HepG2 (cell line): ENCODE measurements around the gene HLF. TPM values are rescaled to one million over a fixed set of nuclear protein-coding genes. Genes with fewer than 3 reads are reported as not detected.
A peak's percentile ranks its signal among the peaks of the same experiment; 100 is the strongest.

Source experiments
- ATAC-seq: fragments of 200-7000 bp; cut with Tn5 transposase; 3 replicates; pipeline ENCODE4 v1.9.1; 2020; ENCODE audit warnings: mild to moderate bottlenecking, moderate library complexity
- BruUV-seq: library from RNA; stranded (reverse); fragments of 400-500 nt; replicated peaks from 2 replicates; lab custom pipeline; 2021; lab: Mats Ljungman, UMichigan
- CTCF ChIA-PET: fragments of 300-600 bp; formaldehyde crosslinking; extraction: SDS; loops from one replicate; lab custom pipeline; 2021; ENCODE audit warnings: low total read pairs, inconsistent platforms, low intra/inter-chr PET ratio; lab: Yijun Ruan, JAX
- POLR2A ChIA-PET: fragments of 350-600 bp; sonication (Branson Sonifier 250); formaldehyde crosslinking; loops from one replicate; lab custom pipeline; 2020; ENCODE audit warnings: antibody characterized with exemption, inconsistent platforms; lab: Yijun Ruan, JAX
- DNase-seq: peaks from one replicate; pipeline ENCODE4 v3.0.0-alpha.2; 2015; ENCODE audit warnings: low spot score
- FAIRE-seq: peaks from 3 replicates; lab custom pipeline; 2011; peaks lifted over from hg19 to GRCh38; lab: Jason Lieb, UNC
- H2AFZ ChIP-seq: one replicate; pipeline ENCODE4 v1.6.1; 2011; ENCODE audit warnings: low read length, inconsistent platforms
- H3K27ac ChIP-seq: fragments of 300-600 bp; 3 replicates; pipeline ENCODE4 v1.8.0; 2011; ENCODE audit warnings: mixed run types, mild to moderate bottlenecking, mixed read lengths, low read length, inconsistent platforms; ENCODE audit not compliant: insufficient read depth; ENCODE audit errors: extremely low read length
- H3K27me3 ChIP-seq, 2 experiments: fragments of 200-600 bp in 1 of 2; 2 replicates in 1 of 2; 3 replicates in 1 of 2; pipeline versions ENCODE4 v1.6.0 to v1.8.0; 2011; ENCODE audit warnings: low read length in 2 of 2, mild to moderate bottlenecking in 2 of 2, moderate library complexity in 2 of 2, inconsistent platforms in 1 of 2; ENCODE audit not compliant: insufficient read depth in 2 of 2, control insufficient read depth in 1 of 2
- H3K36me3 ChIP-seq, 2 experiments: fragments of 200-600 bp in 1 of 2; replicated peaks in 1 of 2; 2 replicates in 1 of 2; 3 replicates in 1 of 2; pipeline versions ENCODE4 v1.5.1 to v1.8.0; 2011; ENCODE audit warnings: low read length in 2 of 2, inconsistent platforms in 1 of 2; ENCODE audit not compliant: insufficient read depth in 2 of 2, control insufficient read depth in 1 of 2
- H3K4me1 ChIP-seq: 2 replicates; pipeline ENCODE4 v1.5.1; 2012; ENCODE audit warnings: low read length, inconsistent platforms; ENCODE audit not compliant: insufficient read depth
- H3K4me2 ChIP-seq: 2 replicates; pipeline ENCODE4 v1.6.0; 2011; ENCODE audit warnings: low read depth, low read length, inconsistent platforms
- H3K4me3 ChIP-seq, 3 experiments: fragments of 200-600 bp in 1 of 3; sonication (generic), shearing (Covaris generic) in 1 of 3; replicated peaks in 1 of 3; 2 replicates each; pipeline ENCODE4 v1.5.1; 2011 to 2016; ENCODE audit warnings: low read length in 3 of 3, inconsistent platforms in 2 of 3, low read depth in 2 of 3, mild to moderate bottlenecking in 2 of 3, control low read depth in 1 of 3, mixed read lengths in 1 of 3; ENCODE audit not compliant: insufficient read depth in 1 of 3
- H3K79me2 ChIP-seq: one replicate; pipeline ENCODE4 v1.6.1; 2011; ENCODE audit warnings: low read length, inconsistent platforms; ENCODE audit not compliant: insufficient read depth
- H3K9ac ChIP-seq: 2 replicates; pipeline ENCODE4 v1.6.0; 2011; ENCODE audit warnings: mild to moderate bottlenecking, low read depth, low read length, inconsistent platforms; ENCODE audit not compliant: insufficient read depth
- H3K9me3 ChIP-seq: 2 replicates; pipeline ENCODE4 v1.5.1; 2012; ENCODE audit warnings: mild to moderate bottlenecking, low read length
- H4K20me1 ChIP-seq: 2 replicates; pipeline ENCODE4 v1.6.0; 2011; ENCODE audit warnings: inconsistent platforms, mild to moderate bottlenecking, low read length, moderate library complexity; ENCODE audit not compliant: insufficient read depth
- GLI4 ChIP-seq: sonication (generic); formaldehyde crosslinking; IDR thresholded peaks from 2 replicates; pipeline ENCODE4 v1.5.1; 2020; ENCODE audit warnings: missing genetic modification reagents, mild to moderate bottlenecking, moderate library complexity, borderline replicate concordance
- MED13 ChIP-seq: sonication (generic); formaldehyde crosslinking; IDR thresholded peaks from 2 replicates; pipeline ENCODE4 v1.5.0; 2020; ENCODE audit warnings: missing genetic modification reagents
- NCOR1 ChIP-seq: fragments of 200-600 bp; sonication (generic); IDR thresholded peaks from 2 replicates; pipeline ENCODE4 v1.7.0; 2017; ENCODE audit warnings: antibody characterized with exemption, low read length, borderline replicate concordance
- ZBTB42 ChIP-seq: sonication (generic); formaldehyde crosslinking; IDR thresholded peaks from 2 replicates; pipeline ENCODE4 v1.5.0; 2020; ENCODE audit warnings: mild to moderate bottlenecking, missing genetic modification reagents
- ZNF224 ChIP-seq: sonication (generic); formaldehyde crosslinking; IDR thresholded peaks from 2 replicates; pipeline ENCODE4 v1.5.0; 2020; ENCODE audit warnings: mild to moderate bottlenecking, missing genetic modification reagents
- ZNF724P ChIP-seq: sonication (generic); formaldehyde crosslinking; IDR thresholded peaks from 2 replicates; pipeline ENCODE4 v1.8.0; 2022; ENCODE audit warnings: missing genetic modification reagents, borderline replicate concordance
- ZNF782 ChIP-seq: sonication (generic); formaldehyde crosslinking; IDR thresholded peaks from 2 replicates; pipeline ENCODE4 v1.4.0; 2020; ENCODE audit warnings: missing genetic modification reagents, mild to moderate bottlenecking, borderline replicate concordance
- ZSCAN21 ChIP-seq: sonication (generic); formaldehyde crosslinking; IDR thresholded peaks from 2 replicates; pipeline ENCODE4 v1.8.0; 2022; ENCODE audit warnings: mild to moderate bottlenecking, missing genetic modification reagents, moderate library complexity, borderline replicate concordance
- ZSCAN22 ChIP-seq: sonication (generic); formaldehyde crosslinking; IDR thresholded peaks from 2 replicates; pipeline ENCODE4 v1.4.0; 2020; ENCODE audit warnings: mild to moderate bottlenecking, missing genetic modification reagents
- WGBS: methylation state at CpG from one replicate; pipeline ENCODE4 v1.1.6; 2017; ENCODE audit warnings: low lambda C conversion rate; 5-methylcytosine and 5-hydroxymethylcytosine counted together
- in situ Hi-C: cut with HindIII; loops from 2 replicates; pipeline ENCODE4 v1.10.0; 2017; ENCODE audit warnings: low pct_unique_long_range_greater_than_20kb; ENCODE audit not compliant: extremely low pct_ligation_motif_present
- intact Hi-C: fragments of 100-400 bp; cut with micrococcal nuclease; formaldehyde crosslinking; loops from one replicate; pipeline ENCODE4 v1.10.0; 2022; ENCODE audit not compliant: unreplicated experiment
- polyA plus RNA-seq, 8 experiments: library from polyadenylated mRNA; depleted of rRNA in 3 of 8; stranded (reverse) in 7 of 8; unstranded in 1 of 8; fragments of >200 nt; fragmentation: Illumina TruSeq in 4 of 8; extraction: Trizol in 4 of 8; gene quantifications; 2 replicates each; pipeline versions ENCODE4 v1.2.1 to v1.2.3, GENCODE V29; 2011 to 2016; ENCODE audit warnings: low read depth in 4 of 8, missing spikeins in 1 of 8, mixed read lengths in 1 of 8; ENCODE audit not compliant: insufficient read depth in 1 of 8
- total RNA-seq, 5 experiments: library from RNA; depleted of rRNA; stranded (reverse); fragments of >200 nt; fragmentation: Illumina TruSeq; extraction: Trizol; gene quantifications; 2 replicates each; pipeline ENCODE4 v1.2.3, GENCODE V29; 2016; ENCODE audit warnings: low read depth in 1 of 5
- TF ChIP-seq, protein P1 (sequence below): sonication (generic); formaldehyde crosslinking; IDR thresholded peaks from 2 replicates; pipeline ENCODE4 v1.5.1; 2020; ENCODE audit warnings: missing genetic modification reagents, mild to moderate bottlenecking, borderline replicate concordance
- TF ChIP-seq, protein P2 (sequence below): sonication (generic); formaldehyde crosslinking; IDR thresholded peaks from 2 replicates; pipeline ENCODE4 v1.4.0; 2020; ENCODE audit warnings: missing genetic modification reagents
- TF ChIP-seq, protein P3 (sequence below): sonication (generic); formaldehyde crosslinking; IDR thresholded peaks from 2 replicates; pipeline ENCODE4 v1.5.1; 2020; ENCODE audit warnings: mild to moderate bottlenecking, missing genetic modification reagents, borderline replicate concordance
- TF ChIP-seq, protein P4 (sequence below): sonication (generic); formaldehyde crosslinking; IDR thresholded peaks from 2 replicates; pipeline ENCODE4 v1.5.0; 2020; ENCODE audit warnings: missing genetic modification reagents

HLF gene
- total and polyA plus RNA-seq, 2 of the 13 experiments (the other 11 are each of a cell fraction or from before 2014, with no cell fraction given): 202 to 346 TPM

DNA sequence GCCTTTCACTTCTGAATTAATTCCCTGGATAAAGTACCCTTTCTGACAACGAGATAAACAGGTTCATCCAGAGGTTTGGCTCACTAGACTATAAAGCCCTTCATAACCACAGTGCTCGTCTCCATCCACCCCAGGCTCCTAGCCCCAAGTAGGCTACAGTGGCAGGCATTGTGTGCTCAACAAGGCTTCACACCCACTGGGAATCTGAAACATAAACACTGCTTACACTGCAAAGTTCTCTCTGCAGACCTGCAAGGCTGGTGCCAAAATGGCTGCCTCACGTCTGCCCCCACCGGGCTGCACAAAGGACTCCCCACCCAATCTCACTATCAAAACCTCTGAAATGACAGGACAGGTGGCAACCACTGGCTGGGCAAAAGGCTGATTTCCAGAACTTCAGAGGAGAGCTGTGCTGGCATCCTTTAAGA, 5.1 kb upstream of the HLF start:
- H2AFZ ChIP-seq: peak overlapping the region; percentile 68
- FAIRE-seq: peak; percentile 46
- TF ChIP-seq, protein P1, sequence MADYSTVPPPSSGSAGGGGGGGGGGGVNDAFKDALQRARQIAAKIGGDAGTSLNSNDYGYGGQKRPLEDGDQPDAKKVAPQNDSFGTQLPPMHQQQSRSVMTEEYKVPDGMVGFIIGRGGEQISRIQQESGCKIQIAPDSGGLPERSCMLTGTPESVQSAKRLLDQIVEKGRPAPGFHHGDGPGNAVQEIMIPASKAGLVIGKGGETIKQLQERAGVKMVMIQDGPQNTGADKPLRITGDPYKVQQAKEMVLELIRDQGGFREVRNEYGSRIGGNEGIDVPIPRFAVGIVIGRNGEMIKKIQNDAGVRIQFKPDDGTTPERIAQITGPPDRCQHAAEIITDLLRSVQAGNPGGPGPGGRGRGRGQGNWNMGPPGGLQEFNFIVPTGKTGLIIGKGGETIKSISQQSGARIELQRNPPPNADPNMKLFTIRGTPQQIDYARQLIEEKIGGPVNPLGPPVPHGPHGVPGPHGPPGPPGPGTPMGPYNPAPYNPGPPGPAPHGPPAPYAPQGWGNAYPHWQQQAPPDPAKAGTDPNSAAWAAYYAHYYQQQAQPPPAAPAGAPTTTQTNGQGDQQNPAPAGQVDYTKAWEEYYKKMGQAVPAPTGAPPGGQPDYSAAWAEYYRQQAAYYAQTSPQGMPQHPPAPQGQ (CRISPR knock-in tag): no peak
- no peak for TF ChIP-seq ZNF724P (CRISPR knock-in tag)
- no peak for TF ChIP-seq ZBTB42 (CRISPR knock-in tag)
- TF ChIP-seq, protein P2, sequence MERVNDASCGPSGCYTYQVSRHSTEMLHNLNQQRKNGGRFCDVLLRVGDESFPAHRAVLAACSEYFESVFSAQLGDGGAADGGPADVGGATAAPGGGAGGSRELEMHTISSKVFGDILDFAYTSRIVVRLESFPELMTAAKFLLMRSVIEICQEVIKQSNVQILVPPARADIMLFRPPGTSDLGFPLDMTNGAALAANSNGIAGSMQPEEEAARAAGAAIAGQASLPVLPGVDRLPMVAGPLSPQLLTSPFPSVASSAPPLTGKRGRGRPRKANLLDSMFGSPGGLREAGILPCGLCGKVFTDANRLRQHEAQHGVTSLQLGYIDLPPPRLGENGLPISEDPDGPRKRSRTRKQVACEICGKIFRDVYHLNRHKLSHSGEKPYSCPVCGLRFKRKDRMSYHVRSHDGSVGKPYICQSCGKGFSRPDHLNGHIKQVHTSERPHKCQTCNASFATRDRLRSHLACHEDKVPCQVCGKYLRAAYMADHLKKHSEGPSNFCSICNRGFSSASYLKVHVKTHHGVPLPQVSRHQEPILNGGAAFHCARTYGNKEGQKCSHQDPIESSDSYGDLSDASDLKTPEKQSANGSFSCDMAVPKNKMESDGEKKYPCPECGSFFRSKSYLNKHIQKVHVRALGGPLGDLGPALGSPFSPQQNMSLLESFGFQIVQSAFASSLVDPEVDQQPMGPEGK (CRISPR knock-in tag): peak; percentile 68
- no peak for TF ChIP-seq NCOR1
- no peak for TF ChIP-seq MED13
- no peak for TF ChIP-seq ZSCAN21 (CRISPR knock-in tag)
- TF ChIP-seq, protein P3, sequence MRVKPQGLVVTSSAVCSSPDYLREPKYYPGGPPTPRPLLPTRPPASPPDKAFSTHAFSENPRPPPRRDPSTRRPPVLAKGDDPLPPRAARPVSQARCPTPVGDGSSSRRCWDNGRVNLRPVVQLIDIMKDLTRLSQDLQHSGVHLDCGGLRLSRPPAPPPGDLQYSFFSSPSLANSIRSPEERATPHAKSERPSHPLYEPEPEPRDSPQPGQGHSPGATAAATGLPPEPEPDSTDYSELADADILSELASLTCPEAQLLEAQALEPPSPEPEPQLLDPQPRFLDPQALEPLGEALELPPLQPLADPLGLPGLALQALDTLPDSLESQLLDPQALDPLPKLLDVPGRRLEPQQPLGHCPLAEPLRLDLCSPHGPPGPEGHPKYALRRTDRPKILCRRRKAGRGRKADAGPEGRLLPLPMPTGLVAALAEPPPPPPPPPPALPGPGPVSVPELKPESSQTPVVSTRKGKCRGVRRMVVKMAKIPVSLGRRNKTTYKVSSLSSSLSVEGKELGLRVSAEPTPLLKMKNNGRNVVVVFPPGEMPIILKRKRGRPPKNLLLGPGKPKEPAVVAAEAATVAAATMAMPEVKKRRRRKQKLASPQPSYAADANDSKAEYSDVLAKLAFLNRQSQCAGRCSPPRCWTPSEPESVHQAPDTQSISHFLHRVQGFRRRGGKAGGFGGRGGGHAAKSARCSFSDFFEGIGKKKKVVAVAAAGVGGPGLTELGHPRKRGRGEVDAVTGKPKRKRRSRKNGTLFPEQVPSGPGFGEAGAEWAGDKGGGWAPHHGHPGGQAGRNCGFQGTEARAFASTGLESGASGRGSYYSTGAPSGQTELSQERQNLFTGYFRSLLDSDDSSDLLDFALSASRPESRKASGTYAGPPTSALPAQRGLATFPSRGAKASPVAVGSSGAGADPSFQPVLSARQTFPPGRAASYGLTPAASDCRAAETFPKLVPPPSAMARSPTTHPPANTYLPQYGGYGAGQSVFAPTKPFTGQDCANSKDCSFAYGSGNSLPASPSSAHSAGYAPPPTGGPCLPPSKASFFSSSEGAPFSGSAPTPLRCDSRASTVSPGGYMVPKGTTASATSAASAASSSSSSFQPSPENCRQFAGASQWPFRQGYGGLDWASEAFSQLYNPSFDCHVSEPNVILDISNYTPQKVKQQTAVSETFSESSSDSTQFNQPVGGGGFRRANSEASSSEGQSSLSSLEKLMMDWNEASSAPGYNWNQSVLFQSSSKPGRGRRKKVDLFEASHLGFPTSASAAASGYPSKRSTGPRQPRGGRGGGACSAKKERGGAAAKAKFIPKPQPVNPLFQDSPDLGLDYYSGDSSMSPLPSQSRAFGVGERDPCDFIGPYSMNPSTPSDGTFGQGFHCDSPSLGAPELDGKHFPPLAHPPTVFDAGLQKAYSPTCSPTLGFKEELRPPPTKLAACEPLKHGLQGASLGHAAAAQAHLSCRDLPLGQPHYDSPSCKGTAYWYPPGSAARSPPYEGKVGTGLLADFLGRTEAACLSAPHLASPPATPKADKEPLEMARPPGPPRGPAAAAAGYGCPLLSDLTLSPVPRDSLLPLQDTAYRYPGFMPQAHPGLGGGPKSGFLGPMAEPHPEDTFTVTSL: no peak
- no peak for TF ChIP-seq GLI4 (CRISPR knock-in tag)
- TF ChIP-seq, protein P4, sequence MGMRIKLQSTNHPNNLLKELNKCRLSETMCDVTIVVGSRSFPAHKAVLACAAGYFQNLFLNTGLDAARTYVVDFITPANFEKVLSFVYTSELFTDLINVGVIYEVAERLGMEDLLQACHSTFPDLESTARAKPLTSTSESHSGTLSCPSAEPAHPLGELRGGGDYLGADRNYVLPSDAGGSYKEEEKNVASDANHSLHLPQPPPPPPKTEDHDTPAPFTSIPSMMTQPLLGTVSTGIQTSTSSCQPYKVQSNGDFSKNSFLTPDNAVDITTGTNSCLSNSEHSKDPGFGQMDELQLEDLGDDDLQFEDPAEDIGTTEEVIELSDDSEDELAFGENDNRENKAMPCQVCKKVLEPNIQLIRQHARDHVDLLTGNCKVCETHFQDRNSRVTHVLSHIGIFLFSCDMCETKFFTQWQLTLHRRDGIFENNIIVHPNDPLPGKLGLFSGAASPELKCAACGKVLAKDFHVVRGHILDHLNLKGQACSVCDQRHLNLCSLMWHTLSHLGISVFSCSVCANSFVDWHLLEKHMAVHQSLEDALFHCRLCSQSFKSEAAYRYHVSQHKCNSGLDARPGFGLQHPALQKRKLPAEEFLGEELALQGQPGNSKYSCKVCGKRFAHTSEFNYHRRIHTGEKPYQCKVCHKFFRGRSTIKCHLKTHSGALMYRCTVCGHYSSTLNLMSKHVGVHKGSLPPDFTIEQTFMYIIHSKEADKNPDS (CRISPR knock-in tag): no peak
- TF ChIP-seq ZSCAN22 (CRISPR knock-in tag): no peak
- TF ChIP-seq ZNF782 (CRISPR knock-in tag): no peak
- no peak for TF ChIP-seq ZNF224 (CRISPR knock-in tag)

More for the DNA sequence above, 5.1 kb upstream of the HLF start:
- Histone ChIP-seq H3K4me3 (no peak overlapping the region), H3K36me3 (no peaks in the 10 kb centered on the region), H3K27me3 (no peaks in the 10 kb centered on the region), H3K79me2 (no peaks in the 10 kb centered on the region), H3K9me3 (no peaks in the 10 kb centered on the region), H3K9ac (no peak overlapping the region), H4K20me1 (no peaks in the 10 kb centered on the region), H3K4me2 (peak overlapping the region; percentile 42), H3K27ac (no peak overlapping the region), H3K4me1 (peaks cover 34% of the 10 kb centered on the region)
- intact Hi-C loops (no loop called here), in situ Hi-C loops (no loop called here)
- DNase-seq: no peak
- ChIA-PET CTCF (no interaction called here), POLR2A (interaction anchor here (1.7 kb wide), 1 partner anchor 11 kb away, joined by 3 read pairs; no protein-coding TSS in a partner anchor)
- no TSS peak for BruUV-seq
- ATAC-seq: peak; percentile 67
- WGBS: 32% methylated on average over 4 of the region's 4 CpGs
